ENCODE data around the gene PCNX3.
A peak's percentile ranks its signal among the peaks of the same experiment; 100 is the strongest.

Gene PCNX3

DNA sequence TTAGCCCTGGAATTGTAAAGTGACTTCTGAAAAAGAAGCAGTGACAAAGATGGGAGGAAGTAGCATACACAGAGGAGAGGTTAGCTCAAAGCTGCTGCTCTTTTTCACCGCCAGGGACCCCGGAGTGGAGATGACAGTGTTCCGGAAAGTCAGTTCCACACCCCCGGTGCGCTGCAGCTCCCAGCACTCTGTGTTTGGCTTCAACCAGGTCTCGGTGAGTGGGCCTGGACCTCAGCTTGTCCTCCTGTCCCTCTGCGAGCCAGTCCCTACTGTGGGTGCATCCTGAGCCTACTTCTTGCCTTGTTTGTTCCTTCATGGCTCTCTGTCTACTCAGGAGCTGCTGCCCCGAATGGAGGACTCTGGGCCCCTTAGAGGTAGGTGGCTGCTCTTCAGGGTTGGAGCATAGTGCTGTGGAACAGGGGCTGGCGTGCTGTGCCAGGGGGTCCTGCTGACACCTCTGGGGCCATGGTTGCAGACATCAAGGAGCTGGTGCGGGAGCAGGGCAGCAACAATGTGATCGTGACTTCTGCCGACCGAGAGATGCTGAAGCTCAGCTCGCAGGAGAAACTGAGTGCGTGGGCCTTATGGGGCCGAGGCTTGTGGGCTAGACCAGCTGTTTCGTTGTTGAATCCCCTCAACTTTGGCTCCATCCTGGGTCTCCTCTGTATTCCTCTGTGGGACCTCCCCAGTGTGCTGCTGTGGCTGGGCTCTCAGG lies 1.7 kb downstream of the PCNX3 start:
- TF ChIP-seq, protein P1, sequence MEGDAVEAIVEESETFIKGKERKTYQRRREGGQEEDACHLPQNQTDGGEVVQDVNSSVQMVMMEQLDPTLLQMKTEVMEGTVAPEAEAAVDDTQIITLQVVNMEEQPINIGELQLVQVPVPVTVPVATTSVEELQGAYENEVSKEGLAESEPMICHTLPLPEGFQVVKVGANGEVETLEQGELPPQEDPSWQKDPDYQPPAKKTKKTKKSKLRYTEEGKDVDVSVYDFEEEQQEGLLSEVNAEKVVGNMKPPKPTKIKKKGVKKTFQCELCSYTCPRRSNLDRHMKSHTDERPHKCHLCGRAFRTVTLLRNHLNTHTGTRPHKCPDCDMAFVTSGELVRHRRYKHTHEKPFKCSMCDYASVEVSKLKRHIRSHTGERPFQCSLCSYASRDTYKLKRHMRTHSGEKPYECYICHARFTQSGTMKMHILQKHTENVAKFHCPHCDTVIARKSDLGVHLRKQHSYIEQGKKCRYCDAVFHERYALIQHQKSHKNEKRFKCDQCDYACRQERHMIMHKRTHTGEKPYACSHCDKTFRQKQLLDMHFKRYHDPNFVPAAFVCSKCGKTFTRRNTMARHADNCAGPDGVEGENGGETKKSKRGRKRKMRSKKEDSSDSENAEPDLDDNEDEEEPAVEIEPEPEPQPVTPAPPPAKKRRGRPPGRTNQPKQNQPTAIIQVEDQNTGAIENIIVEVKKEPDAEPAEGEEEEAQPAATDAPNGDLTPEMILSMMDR (IDR thresholded peaks at IDR 0.05), result no peak
- no peak for TF ChIP-seq ZFX (IDR thresholded peaks at IDR 0.05; ENCODE audit: borderline replicate concordance)
- peak overlapping the region; percentile 96 for H3K27ac ChIP-seq

DNA sequence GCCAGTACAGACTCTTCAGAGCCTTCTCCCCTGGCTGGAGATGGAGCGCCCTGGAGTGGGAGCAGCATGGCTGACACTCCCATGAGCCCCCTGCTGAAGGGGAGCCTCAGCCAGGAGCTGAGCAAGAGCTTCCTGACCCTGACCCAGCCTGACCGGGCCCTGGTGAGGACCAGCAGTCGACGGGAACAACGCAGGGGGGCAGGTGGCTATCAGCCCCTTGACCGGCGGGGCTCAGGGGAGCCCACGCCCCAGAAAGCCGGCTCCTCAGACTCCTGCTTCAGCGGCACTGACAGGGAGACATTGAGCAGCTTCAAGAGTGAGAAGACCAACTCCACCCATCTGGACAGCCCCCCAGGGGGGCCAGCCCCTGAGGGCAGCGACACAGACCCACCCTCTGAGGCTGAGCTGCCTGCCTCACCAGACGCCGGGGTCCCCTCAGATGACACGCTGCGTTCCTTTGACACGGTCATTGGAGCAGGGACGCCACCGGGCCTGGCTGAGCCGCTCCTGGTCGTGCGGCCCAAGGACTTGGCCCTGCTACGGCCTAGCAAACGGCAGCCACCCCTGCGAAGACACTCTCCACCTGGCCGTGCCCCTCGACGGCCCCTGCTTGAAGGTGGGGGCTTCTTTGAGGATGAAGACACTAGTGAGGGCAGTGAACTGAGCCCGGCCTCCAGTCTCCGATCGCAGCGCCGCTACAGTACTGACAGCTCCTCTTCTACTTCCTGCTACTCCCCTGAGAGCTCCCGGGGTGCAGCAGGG lies 2.6 kb downstream of the PCNX3 start:
- TF ChIP-seq, protein P1 (IDR thresholded peaks at IDR 0.05), result no peak
- TF ChIP-seq ZFX (IDR thresholded peaks at IDR 0.05; ENCODE audit: borderline replicate concordance), result no peak
- no peak overlapping the region for H3K27ac ChIP-seq

GRCh38 chr11:65618763-65619162 lies 3.2 kb downstream of the PCNX3 start:
- no peak for TF ChIP-seq ZFX (IDR thresholded peaks at IDR 0.05; ENCODE audit: borderline replicate concordance)
- TF ChIP-seq, protein P1 (IDR thresholded peaks at IDR 0.05), result no peak
- H3K27ac ChIP-seq, result no peak overlapping the region

- TF ChIP-seq ZFX (IDR thresholded peaks at IDR 0.05; ENCODE audit: borderline replicate concordance), result no peak
- TF ChIP-seq, protein P1 (IDR thresholded peaks at IDR 0.05), result no peak
- no peak overlapping the region for H3K27ac ChIP-seq
These were observed 3.8 kb downstream of the PCNX3 start for GRCh38 chr11:65619281-65619928.

DNA sequence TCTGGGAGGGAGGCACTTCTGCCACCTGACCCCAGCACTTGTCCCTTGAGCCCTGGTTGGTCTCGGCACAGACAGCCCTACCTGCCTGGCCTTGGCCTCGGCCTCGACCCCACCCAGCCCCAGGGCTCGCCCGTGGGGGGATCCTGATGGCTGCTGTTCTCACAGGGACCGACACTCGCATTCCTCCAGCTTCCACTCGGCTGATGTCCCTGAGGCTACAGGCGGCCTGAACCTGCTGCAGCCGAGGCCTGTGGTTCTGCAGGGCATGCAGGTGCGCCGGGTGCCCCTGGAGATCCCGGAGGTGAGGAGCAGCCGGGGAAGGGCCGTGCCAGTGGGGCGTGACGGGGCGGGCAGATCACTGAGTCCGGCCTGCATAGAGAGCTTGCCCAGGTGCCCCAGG lies 5.1 kb downstream of the PCNX3 start:
- TF ChIP-seq ZFX (IDR thresholded peaks at IDR 0.05; ENCODE audit: borderline replicate concordance), result no peak
- H3K27ac ChIP-seq, result no peak overlapping the region

GRCh38 chr11:65621460-65621859 lies 5.9 kb downstream of the PCNX3 start:
- no peak for TF ChIP-seq ZFX (IDR thresholded peaks at IDR 0.05; ENCODE audit: borderline replicate concordance)
- TF ChIP-seq, protein P1 (IDR thresholded peaks at IDR 0.05), result no peak
- no peak overlapping the region for H3K27ac ChIP-seq

DNA sequence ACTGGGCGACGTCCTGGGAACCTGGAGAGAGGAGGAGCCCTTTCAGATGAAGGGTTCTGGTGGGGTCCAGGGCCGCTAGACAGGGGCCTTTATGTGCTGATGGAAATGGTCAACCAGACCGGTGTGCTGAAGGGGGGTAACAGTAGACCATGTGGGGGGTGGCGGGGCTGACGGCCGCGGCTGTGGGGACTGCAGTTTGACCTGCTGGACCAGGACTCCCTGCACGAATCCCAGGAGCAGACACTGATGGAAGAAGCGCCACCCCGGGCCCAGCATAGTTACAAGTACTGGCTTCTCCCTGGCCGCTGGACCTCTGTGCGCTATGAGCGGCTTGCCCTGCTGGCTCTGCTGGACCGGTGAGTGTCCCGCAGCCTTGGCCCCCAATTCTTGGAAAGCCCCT lies 6.4 kb downstream of the PCNX3 start:
- no peak overlapping the region for H3K27ac ChIP-seq
- TF ChIP-seq ZFX (IDR thresholded peaks at IDR 0.05; ENCODE audit: borderline replicate concordance), result no peak
- TF ChIP-seq, protein P1 (IDR thresholded peaks at IDR 0.05), result no peak

Data from 22Rv1 (cell line).